SK-N-SH (cell line): Measurements from ENCODE around the gene BNIP3. TPM values are rescaled to one million over a fixed set of nuclear protein-coding genes. Genes with fewer than 3 reads are reported as not detected.

ENCODE experiments used
- CTCF ChIA-PET: fragments of 300-600, 350-600 bp; formaldehyde crosslinking; extraction: SDS; loops from one replicate; lab custom pipeline; 2021; lab: Yijun Ruan, JAX
- POLR2A ChIA-PET: fragments of 350-600 bp; sonication (Branson Sonifier 250); formaldehyde crosslinking; extraction: SDS; loops from one replicate; lab custom pipeline; 2020; ENCODE audit warnings: antibody characterized with exemption, inconsistent platforms; lab: Yijun Ruan, JAX
- DNase-seq: peaks from one replicate; pipeline ENCODE4 v3.0.0; 2012
- H2AFZ ChIP-seq: fragments of 200-600 bp; sonication (generic); 2 replicates; pipeline ENCODE4 v1.8.1; 2016; ENCODE audit warnings: antibody characterized with exemption, mild to moderate bottlenecking, low read depth
- H3F3A ChIP-seq: fragments of 200-600 bp; sonication (generic); replicated peaks from 2 replicates; pipeline ENCODE3; 2016; ENCODE audit warnings: antibody characterized with exemption, mild to moderate bottlenecking; ENCODE audit not compliant: insufficient read depth
- H3K27ac ChIP-seq, 2 experiments: fragments of 200-500 bp in 1 of 2; fragments of 200-600 bp in 1 of 2; sonication (Bioruptor generic) in 1 of 2; sonication (generic), shearing (Covaris generic) in 1 of 2; 2 replicates each; pipeline versions ENCODE4 v1.5.1 to v1.6.1; 2014 to 2016; ENCODE audit warnings: low read depth in 2 of 2, inconsistent platforms in 1 of 2, low read length in 1 of 2, mild to moderate bottlenecking in 1 of 2, mixed read lengths in 1 of 2
- H3K27me3 ChIP-seq: fragments of 200-600 bp; sonication (generic), shearing (Covaris generic); 2 replicates; pipeline ENCODE4 v1.6.1; 2016; ENCODE audit warnings: mixed run types; ENCODE audit not compliant: insufficient read depth
- H3K36me3 ChIP-seq, 2 experiments: fragments of 200-500 bp in 1 of 2; fragments of 200-600 bp in 1 of 2; sonication (Bioruptor generic) in 1 of 2; sonication (generic) in 1 of 2; replicated peaks in 1 of 2; 2 replicates each; pipeline versions ENCODE3 to v1.5.1; 2014 to 2016; ENCODE audit warnings: low read length in 1 of 2, mild to moderate bottlenecking in 1 of 2; ENCODE audit not compliant: insufficient read depth in 2 of 2, control insufficient read depth in 1 of 2
- H3K4me1 ChIP-seq, 2 experiments: fragments of 200-500 bp in 1 of 2; fragments of 200-600 bp in 1 of 2; sonication (Bioruptor generic) in 1 of 2; sonication (generic), shearing (Covaris generic) in 1 of 2; 2 replicates each; pipeline versions ENCODE4 v1.5.1 to v1.6.1; 2014 to 2016; ENCODE audit warnings: low read depth in 1 of 2, low read length in 1 of 2, mixed run types in 1 of 2; ENCODE audit not compliant: insufficient read depth in 2 of 2, control insufficient read depth in 1 of 2
- H3K4me2 ChIP-seq: fragments of 200-600 bp; sonication (generic), shearing (Covaris generic); 2 replicates; pipeline ENCODE4 v1.6.1; 2017; ENCODE audit warnings: mixed run types
- H3K4me3 ChIP-seq, 2 experiments: fragments of 200-500 bp in 1 of 2; fragments of 200-600 bp in 1 of 2; sonication (Bioruptor generic) in 1 of 2; sonication (generic), shearing (Covaris generic) in 1 of 2; 2 replicates each; pipeline versions ENCODE4 v1.5.1 to v1.8.1; 2014 to 2016; ENCODE audit warnings: low read depth in 2 of 2, inconsistent platforms in 1 of 2, low read length in 1 of 2, mild to moderate bottlenecking in 1 of 2, mixed read lengths in 1 of 2, moderate library complexity in 1 of 2
- H3K79me2 ChIP-seq: fragments of 200-600 bp; sonication (generic); 2 replicates; pipeline ENCODE4 v1.8.1; 2017; ENCODE audit warnings: mild to moderate bottlenecking; ENCODE audit not compliant: insufficient read depth
- H3K9ac ChIP-seq: fragments of 200-600 bp; sonication (generic); 2 replicates; pipeline ENCODE4 v1.6.1; 2017; ENCODE audit warnings: mixed run types
- H3K9me2 ChIP-seq: fragments of 200-600 bp; sonication (generic); 2 replicates; pipeline ENCODE4 v1.6.1; 2017; ENCODE audit warnings: mixed run types
- H3K9me3 ChIP-seq: fragments of 200-600 bp; sonication (generic); 2 replicates; pipeline ENCODE4 v1.6.1; 2017; ENCODE audit warnings: mixed run types, mild to moderate bottlenecking, moderate library complexity
- H4K20me1 ChIP-seq: fragments of 200-600 bp; sonication (generic); 2 replicates; pipeline ENCODE4 v1.6.1; 2017; ENCODE audit warnings: mild to moderate bottlenecking, mixed run types; ENCODE audit not compliant: insufficient read depth
- CTCF ChIP-seq: fragments of 200-600 bp; sonication (generic); IDR thresholded peaks from 2 replicates; pipeline ENCODE4 v1.6.1; 2017; ENCODE audit warnings: antibody characterized with exemption, mild to moderate bottlenecking, moderate library complexity
- EP300 ChIP-seq, 2 experiments: IDR thresholded peaks; 2 replicates each; pipeline versions ENCODE4 v1.4.0 to v1.6.1; 2012; ENCODE audit warnings: borderline replicate concordance in 1 of 2, low read depth in 1 of 2, low read length in 1 of 2
- EZH2phosphoT487 ChIP-seq: fragments of 200-600 bp; sonication (generic); IDR thresholded peaks from 2 replicates; pipeline ENCODE4 v1.6.1; 2017; ENCODE audit warnings: low read depth, mixed run types, mild to moderate bottlenecking, antibody characterized with exemption, moderate library complexity, borderline replicate concordance
- FOSL2 ChIP-seq: IDR thresholded peaks from 2 replicates; pipeline ENCODE4 v1.4.0; 2012; ENCODE audit warnings: low read depth, mild to moderate bottlenecking, moderate library complexity, borderline replicate concordance
- FOXM1 ChIP-seq: IDR thresholded peaks from 2 replicates; pipeline ENCODE4 v1.4.0; 2012; ENCODE audit warnings: low read depth, mild to moderate bottlenecking
- GATA2 ChIP-seq: sonication (generic); formaldehyde crosslinking; IDR thresholded peaks from 2 replicates; pipeline ENCODE4 v1.5.0; 2020; ENCODE audit warnings: mild to moderate bottlenecking, missing genetic modification reagents
- NFIC ChIP-seq: IDR thresholded peaks from 2 replicates; pipeline ENCODE4 v1.4.0; 2012; ENCODE audit warnings: borderline replicate concordance
- PBX3 ChIP-seq: IDR thresholded peaks from 2 replicates; pipeline ENCODE4; 2012
- RXRA ChIP-seq: IDR thresholded peaks from 2 replicates; pipeline ENCODE4 v1.4.0; 2012; ENCODE audit warnings: low read depth, mild to moderate bottlenecking, borderline replicate concordance
- SIN3A ChIP-seq: IDR thresholded peaks from 2 replicates; pipeline ENCODE4 v1.6.1; 2012; ENCODE audit warnings: low read depth, mild to moderate bottlenecking, low read length, moderate library complexity, borderline replicate concordance
- SMC3 ChIP-seq: IDR thresholded peaks from 2 replicates; pipeline ENCODE4 v1.6.1; 2012; ENCODE audit warnings: low read depth, low read length, improper control_type of control experiment
- TEAD4 ChIP-seq: IDR thresholded peaks from 2 replicates; pipeline ENCODE4 v1.4.0; 2012; ENCODE audit warnings: mild to moderate bottlenecking, borderline replicate concordance; ENCODE audit not compliant: insufficient read depth
- USF2 ChIP-seq: fragments of 150-350 bp; IDR thresholded peaks from 2 replicates; pipeline ENCODE4 v1.6.1; 2017; ENCODE audit warnings: antibody characterized with exemption, low read length, low read depth, borderline replicate concordance
- WGBS: methylation state at CpG from one replicate; pipeline ENCODE4 v1.1.6; 2017; ENCODE audit warnings: low lambda C conversion rate; 5-methylcytosine and 5-hydroxymethylcytosine counted together
- polyA plus RNA-seq, 3 experiments: library from polyadenylated mRNA; depleted of rRNA; stranded (reverse); fragments of >200 nt; gene quantifications; 2 replicates each; pipeline ENCODE4 v1.2.3, GENCODE V29; 2012

Gene BNIP3
- polyA plus RNA-seq, 1 of the 3 experiments (the other 2 are of a cell fraction), result 40.3 TPM

GRCh38 chr10:131930586-131931330, 51.0 kb downstream of the BNIP3 start:
- no peak for TF ChIP-seq PBX3
- no peak for TF ChIP-seq RXRA
- no peak for TF ChIP-seq GATA2 (CRISPR knock-in tag)
- no peak for TF ChIP-seq TEAD4
- TF ChIP-seq EZH2phosphoT487, result no peak
- no peak for TF ChIP-seq SMC3
- no peak for TF ChIP-seq CTCF
- no peak for TF ChIP-seq EP300 (IDR thresholded peaks at IDR 0.05; ENCODE audit: borderline replicate concordance in 1 of 2, low read depth in 1 of 2, low read length in 1 of 2)
- TF ChIP-seq NFIC, result no peak
- no peak for TF ChIP-seq FOXM1
- TF ChIP-seq USF2, result no peak
- no peak for TF ChIP-seq FOSL2
- TF ChIP-seq SIN3A, result no peak
- 96% methylated on average over 15 of the region's 16 CpGs for WGBS
- Histone ChIP-seq H3K27me3 (no peaks in the 10 kb centered on the region), H3K9me2 (no peaks in the 10 kb centered on the region), H2AFZ (no peak overlapping the region), H3F3A (no peaks in the 10 kb centered on the region), H3K9me3 (no peaks in the 10 kb centered on the region), H3K4me3 (no peak overlapping the region), H3K79me2 (peaks cover 99% of the 10 kb centered on the region), H3K9ac (no peak overlapping the region), H3K27ac (no peak overlapping the region), H4K20me1 (peaks cover 61% of the 10 kb centered on the region), H3K4me2 (no peak overlapping the region), H3K4me1 (peaks cover 11 to 32% of the 10 kb centered on the region in 2 experiments; a peak in 2 of 4 replicates), H3K36me3 (peaks cover 0 to 10% of the 10 kb centered on the region in 2 experiments)
- DNase-seq, result no peak
- CTCF ChIA-PET, result no interaction called here
- POLR2A ChIA-PET, result no interaction called here
